ENCODE data around the gene NLK.

The NLK gene

GRCh38 chr17:28040406-28040805, 2.1 kb upstream of the NLK start:
- DNase-seq (ENCODE audit: low read depth): no peak

DNA sequence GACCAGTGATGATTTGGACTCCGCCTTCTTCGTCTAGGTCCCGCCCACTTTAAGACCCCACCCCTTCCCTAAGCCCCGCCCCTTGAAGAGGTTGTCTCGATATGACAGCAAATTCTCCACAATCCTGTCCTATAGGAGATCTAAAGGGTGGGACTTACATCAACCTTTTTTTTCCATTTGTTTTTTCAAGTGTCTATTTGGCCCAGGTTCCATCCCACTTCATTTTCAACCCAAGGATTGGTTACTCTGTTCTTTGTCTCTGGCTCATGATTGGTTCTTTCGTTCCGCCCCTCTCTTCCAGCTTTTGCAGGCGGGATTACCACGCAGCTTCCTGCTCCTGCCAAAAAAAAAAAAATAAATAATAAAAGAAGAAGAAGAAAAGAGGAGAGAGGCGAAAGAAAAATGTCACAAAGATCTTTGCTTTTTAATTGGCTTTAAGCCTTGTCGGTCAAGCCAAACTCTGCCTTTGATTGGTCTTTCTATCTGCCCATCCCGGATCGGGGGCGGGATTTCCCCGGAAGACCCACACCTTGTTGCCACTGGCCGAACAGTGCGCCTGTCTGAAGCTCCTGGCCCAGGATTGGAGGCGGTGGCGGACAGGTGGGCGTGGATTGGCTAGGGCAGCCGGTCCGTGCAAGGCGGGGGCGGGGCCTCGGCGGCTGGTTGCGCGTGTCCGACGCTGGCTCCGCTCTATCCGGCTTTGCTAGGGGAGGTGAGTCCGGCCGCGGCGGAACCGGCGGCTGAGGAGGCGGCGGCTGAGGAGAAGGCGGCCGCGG, 1.2 kb upstream of the NLK start:
- DNase-seq (ENCODE audit: low read depth): peak; percentile 100

DNA sequence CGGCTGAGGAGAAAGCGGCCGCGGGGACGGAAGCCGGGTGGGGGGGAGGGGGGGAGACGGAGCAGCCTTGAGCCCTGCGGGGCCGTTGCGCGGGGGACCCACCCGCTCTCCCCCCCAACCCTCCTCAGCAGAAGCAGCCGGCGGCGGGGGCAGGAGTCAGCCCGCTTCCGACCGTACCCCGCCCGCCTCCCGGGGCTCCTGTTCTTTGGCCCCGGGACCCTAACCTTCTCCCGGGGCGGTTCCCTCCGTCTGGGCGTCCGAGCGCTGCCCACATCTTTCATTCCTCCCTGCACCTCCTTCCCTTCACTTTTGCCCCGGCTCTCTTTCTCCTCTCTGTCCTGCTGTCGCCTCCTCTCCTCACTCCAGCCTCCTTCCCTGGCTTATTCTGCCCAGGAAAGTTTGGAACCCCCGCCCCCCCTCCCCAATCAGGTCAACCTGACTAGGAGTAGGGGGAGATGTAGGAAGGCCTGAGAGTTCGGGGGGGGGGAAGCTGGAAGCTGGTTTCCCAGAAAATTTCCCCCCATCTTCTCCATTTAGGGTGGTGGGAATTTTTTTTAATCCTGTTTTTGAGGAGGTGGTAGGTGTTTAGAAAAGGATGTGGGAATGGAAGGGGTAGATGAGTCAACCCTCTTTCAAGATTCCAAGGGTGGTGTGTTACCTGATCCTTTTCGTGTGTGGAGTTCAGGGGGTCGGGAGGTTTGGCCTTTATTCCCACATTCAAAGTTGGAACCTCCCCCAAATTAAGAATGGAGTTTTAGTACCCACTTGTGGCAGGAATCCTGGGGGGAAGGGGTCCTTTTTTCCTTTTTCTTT, 427 bp upstream of the NLK start:
- no peak for DNase-seq (ENCODE audit: low read depth)

DNA sequence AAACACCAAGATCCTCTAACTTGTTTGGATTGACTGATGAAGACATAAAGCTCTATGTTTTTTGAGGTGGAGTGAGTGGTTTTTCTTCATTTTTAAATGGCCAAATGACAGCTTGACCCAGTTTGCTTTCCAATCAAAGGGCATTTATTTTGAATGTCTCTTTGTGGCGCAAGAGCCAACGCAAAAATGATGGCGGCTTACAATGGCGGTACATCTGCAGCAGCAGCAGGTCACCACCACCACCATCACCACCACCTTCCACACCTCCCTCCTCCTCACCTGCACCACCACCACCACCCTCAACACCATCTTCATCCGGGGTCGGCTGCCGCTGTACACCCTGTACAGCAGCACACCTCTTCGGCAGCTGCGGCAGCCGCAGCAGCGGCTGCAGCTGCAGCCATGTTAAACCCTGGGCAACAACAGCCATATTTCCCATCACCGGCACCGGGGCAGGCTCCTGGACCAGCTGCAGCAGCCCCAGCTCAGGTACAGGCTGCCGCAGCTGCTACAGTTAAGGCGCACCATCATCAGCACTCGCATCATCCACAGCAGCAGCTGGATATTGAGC, 329 bp downstream of the NLK start:
- DNase-seq (ENCODE audit: low read depth): no peak

- DNase-seq (ENCODE audit: low read depth): no peak
Observed at GRCh38 chr17:28043296-28043695, 819 bp downstream of the NLK start.

DNA sequence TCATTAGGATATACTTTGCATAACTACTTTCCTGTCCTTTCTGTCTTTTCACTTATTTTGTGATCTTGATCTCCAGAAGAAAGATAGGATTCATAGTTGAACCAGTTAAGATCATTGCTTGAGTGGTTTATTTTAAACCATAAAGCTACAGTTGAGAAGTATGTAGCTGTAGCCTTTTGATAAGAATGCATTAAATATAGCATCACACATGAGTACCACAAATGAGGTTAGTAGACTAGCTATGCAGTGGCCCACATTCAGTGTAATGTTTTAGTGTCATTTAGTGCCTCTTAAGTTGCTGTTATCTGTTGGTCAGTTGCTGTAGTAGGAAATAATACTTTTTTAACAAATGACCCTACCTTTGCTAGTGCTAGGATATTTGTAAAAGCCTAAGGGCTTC, 1.3 kb downstream of the NLK start:
- DNase-seq (ENCODE audit: low read depth): no peak

DNA sequence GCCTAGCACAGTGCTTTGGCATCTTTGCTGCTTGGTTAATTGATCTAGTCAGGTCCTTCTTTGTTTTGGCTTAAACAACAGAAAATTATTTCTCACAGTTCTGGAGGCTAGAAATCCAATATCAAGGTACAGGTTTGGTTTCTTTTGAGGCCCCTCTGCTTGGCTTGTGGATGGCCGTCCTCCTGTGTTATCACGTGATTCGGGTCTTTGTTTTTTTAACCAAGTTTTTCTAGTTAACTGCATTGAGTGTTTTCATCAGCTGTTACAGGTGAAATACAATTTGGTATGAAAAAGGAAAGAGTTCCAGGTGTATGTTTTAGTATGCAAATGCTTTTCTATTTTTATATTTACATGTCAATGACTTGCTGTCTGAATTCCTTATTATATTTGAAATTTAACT, 2.8 kb downstream of the NLK start:
- DNase-seq (ENCODE audit: low read depth): no peak

- no peak for DNase-seq (ENCODE audit: low read depth)
Observed at GRCh38 chr17:28046034-28046825, 3.8 kb downstream of the NLK start.

- no peak for DNase-seq (ENCODE audit: low read depth)
Observed at GRCh38 chr17:28047806-28048205, 5.3 kb downstream of the NLK start.

DNA sequence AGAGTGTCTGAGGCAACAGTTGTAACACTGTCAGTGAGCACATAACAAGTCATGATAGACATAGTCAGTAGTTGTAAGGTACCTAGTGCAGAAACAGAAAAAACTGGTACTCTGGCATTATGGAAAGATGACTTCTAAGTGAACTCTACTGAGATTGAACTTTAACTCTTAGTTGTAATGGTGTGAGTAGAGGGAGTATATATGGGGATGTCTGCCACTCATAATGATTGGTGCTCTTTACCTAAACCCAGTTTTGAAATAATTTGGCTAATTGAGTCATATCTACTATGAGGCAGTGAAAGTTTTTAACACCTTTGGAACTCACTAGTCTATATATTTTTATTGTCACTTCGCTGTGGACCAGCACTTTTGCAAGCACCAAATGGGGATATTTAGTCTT, 6.6 kb downstream of the NLK start:
- DNase-seq (ENCODE audit: low read depth): no peak

DNA sequence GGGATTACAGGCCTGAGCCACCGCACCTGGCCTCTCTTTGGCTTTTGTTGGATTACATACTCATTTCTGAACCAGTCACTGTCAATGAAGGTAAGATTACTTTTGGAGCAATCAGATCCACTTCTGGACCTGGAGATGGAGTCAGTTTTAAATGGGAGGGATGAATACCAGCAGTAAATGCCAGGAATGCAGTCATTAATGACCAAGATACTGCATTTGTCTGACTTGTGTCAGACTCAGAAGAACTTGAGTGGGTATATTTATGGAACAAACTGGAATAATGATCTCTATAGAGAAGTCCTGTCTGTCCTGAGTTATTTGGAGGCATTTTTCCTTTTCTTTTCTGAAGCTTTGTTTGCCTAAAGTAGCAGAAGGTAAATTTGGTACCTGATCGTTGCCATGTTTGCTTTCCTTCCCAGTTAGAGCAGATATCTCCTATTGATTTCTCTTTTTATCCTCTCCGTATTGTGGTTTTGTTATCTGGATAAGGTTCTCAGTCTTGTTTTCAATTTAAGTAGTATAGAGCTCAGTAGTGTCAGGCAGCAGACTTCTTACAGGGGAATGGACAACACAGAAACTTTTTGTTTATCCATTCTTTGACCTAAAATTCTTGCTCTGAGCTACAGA, 10.7 kb downstream of the NLK start:
- DNase-seq (ENCODE audit: low read depth): no peak

DNA sequence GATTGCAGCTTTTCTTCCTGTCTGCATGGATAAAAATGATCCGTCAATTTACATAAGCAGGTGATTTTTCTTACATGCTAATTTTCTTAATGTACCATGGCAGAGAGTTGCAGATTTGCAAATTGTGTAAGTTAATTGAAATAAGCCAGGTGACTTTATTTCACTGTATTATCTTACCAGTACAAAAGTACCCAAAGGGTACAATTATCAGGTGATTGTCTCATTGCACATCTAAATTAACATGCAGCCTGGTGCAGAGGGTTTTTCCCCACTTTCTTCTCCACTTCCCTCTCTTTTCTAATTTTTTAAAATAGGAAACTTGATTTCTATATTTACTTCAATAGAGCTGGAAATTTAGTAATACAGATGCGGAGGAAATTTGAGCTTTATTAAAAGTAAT, 11.2 kb downstream of the NLK start:
- no peak for DNase-seq (ENCODE audit: low read depth)

- no peak for DNase-seq (ENCODE audit: low read depth)
Observed at GRCh38 chr17:28055546-28056275, 13.2 kb downstream of the NLK start.

DNA sequence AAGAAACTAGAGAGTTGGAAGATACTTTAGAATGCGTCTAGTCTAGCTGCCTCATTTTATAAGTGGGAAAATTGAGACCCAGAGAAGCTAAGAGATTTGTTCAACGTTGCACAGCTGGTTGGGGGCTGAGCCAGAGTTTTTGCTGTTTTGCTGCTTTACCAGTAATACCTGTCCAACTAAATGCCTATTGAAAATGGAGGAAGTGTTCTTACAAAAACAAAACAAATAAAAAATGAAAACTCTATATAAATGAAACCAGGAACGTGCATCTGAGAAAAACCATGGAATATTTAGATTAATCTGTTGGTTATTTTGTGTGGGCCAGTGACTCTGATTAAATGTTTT, 13.8 kb downstream of the NLK start:
- DNase-seq (ENCODE audit: low read depth): no peak

DNA sequence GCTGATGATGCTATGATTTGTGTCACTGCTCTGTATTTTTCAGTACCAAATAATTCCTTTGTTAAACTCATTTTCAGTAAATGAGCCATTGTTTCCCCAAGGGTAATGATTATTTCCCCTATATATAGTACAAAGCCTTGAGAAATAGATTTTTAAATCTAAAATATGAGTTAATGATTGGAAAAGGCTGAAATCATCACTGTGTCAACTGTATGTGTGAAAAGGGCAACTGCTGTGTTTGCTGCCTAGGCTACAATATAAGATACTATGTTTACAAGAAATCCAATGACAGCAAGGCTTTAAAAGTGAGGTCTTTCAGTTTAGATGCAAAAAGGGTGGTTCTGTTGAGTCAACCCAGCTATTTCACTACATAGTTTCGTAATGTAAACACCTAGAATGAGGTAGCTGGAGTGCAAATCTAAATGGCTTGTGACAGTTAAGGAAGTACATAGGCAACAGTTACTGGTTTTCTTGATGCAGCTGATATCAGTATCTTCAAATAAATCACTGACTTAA, 15.3 kb downstream of the NLK start:
- no peak for DNase-seq (ENCODE audit: low read depth)

- no peak for DNase-seq (ENCODE audit: low read depth)
Observed at GRCh38 chr17:28059675-28060074, 17.2 kb downstream of the NLK start.

DNA sequence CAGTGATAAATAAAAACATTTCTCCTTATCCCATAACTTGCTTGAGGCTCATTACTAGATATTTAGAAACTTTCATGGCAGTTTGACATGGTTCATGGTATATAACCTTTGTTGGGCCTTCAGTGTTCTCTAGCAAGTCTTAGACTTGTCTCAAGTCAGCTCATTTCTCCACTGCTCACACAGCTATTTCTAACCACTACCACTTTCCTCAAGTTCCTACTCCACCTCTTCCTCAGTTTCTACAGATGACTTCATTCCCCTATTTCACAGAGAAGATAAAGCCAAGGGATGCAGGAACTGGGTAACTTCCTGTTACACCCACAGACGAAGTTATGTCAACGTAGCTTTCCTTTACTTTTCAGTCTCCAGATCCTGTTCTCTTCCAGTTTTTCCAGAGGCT, 23.2 kb downstream of the NLK start:
- no peak for DNase-seq (ENCODE audit: low read depth)

DNA sequence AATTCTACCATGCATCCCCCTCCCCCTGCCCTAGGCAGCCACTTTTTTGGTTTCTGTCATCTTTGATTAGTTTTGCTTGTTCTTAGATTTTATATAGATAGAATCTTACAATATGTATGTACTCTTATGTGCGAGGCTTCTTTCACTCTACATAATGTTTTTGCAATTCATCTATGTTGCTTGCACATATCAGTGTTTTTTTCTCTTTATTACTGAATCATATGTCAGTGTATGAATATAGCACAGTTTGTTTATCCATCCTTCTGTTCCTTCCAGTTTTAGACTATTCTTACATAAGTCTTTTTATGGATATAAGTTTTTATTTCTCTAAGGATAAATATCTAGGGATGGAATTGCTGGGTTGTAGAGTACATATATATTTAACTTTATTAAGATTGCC, 26.6 kb downstream of the NLK start:
- no peak for DNase-seq (ENCODE audit: low read depth)

DNA sequence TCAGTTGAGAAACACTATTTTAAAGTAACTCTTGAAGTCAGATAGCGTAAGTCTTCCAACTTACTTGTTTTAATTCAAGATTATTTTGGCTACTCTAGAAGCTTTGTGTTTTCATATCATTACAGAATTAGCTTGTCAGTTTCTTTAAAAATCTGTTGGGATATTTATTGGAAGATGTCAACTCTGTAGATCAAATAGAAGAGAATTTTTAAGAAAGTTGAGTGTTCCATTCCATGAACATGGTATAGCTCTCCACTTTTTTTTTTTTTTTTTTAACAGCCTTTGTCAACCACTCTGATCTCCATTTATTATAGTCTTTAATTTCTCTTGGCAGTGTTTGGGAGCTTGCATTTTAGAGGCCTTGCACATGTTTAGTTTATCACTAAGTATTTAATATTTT, 28.7 kb downstream of the NLK start:
- DNase-seq (ENCODE audit: low read depth): no peak

- no peak for DNase-seq (ENCODE audit: low read depth)
Observed at GRCh38 chr17:28071891-28072606, 29.6 kb downstream of the NLK start.

All from GM04503 (cell line).